Measurements from ENCODE around the gene SRPX. TPM values are rescaled to one million over a fixed set of nuclear protein-coding genes. Genes with fewer than 3 reads are reported as not detected.

SRPX gene
- total RNA-seq, 1 donor = 76.7 TPM

DNA sequence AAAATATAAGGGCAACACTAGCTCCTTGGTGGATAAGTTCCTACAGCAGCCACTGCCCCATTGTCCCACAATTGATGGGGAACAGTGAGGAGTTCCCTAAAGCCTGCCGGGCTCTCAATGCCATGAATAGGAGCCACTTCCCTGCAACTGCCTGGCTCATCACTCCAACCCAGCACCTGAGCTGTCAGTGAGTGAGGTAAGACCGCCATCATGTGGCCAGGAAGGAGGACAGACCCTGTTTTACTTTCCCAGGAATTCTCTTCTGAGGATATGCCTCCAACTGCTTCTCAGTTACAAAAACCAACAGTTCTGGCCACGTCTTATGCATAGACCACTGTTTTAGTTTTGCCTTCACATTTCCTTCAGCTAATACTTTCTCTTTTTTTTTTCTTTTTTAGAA lies 45.5 kb downstream of the SRPX start:
- Histone ChIP-seq H3K4me3 (ENCODE audit: insufficient read depth, low read length) (no peak overlapping the region), H3K79me2 (ENCODE audit: insufficient read depth, low read length) (no peaks in the 10 kb centered on the region), H3K27me3 (ENCODE audit: insufficient read depth, low read length) (peaks cover 3% of the 10 kb centered on the region), H3K27ac (ENCODE audit: low read depth, low read length) (no peak overlapping the region), H2AFZ (ENCODE audit: low read length) (no peak overlapping the region), H3K9me3 (ENCODE audit: low read depth, low read length) (no peaks in the 10 kb centered on the region), H3K36me3 (ENCODE audit: insufficient read depth, low read length) (no peaks in the 10 kb centered on the region), H4K20me1 (ENCODE audit: insufficient read depth, low read length) (no peaks in the 10 kb centered on the region), H3K4me2 (ENCODE audit: insufficient read depth, low read length) (no peak overlapping the region), H3K4me1 (ENCODE audit: insufficient read depth, low read length) (no peaks in the 10 kb centered on the region)
- peak; percentile 51 for TF ChIP-seq CTCF (IDR thresholded peaks at IDR 0.05; ENCODE audit: extremely low read depth, low read depth, low read length)
- DNase-seq (ENCODE audit: insufficient read length, low spot score, missing footprints) = no peak

GRCh38 chrX:38172596-38172995 lies 48.1 kb downstream of the SRPX start:
- H3K4me3 ChIP-seq (ENCODE audit: insufficient read depth, low read length) = no peak overlapping the region
- H3K27ac ChIP-seq (ENCODE audit: low read depth, low read length) = no peak overlapping the region
- H4K20me1 ChIP-seq (ENCODE audit: insufficient read depth, low read length) = no peaks in the 10 kb centered on the region
- no peak for DNase-seq (ENCODE audit: insufficient read length, low spot score, missing footprints)
- no peak overlapping the region for H3K4me2 ChIP-seq (ENCODE audit: insufficient read depth, low read length)
- H3K36me3 ChIP-seq (ENCODE audit: insufficient read depth, low read length) = no peaks in the 10 kb centered on the region
- no peak overlapping the region for H2AFZ ChIP-seq (ENCODE audit: low read length)
- H3K4me1 ChIP-seq (ENCODE audit: insufficient read depth, low read length) = no peaks in the 10 kb centered on the region
- H3K9me3 ChIP-seq (ENCODE audit: low read depth, low read length) = no peaks in the 10 kb centered on the region
- no peaks in the 10 kb centered on the region for H3K79me2 ChIP-seq (ENCODE audit: insufficient read depth, low read length)
- no peaks in the 10 kb centered on the region for H3K27me3 ChIP-seq (ENCODE audit: insufficient read depth, low read length)
- no peak for TF ChIP-seq CTCF (IDR thresholded peaks at IDR 0.05; ENCODE audit: extremely low read depth, low read depth, low read length)

- DNase-seq (ENCODE audit: insufficient read length, low spot score, missing footprints) = no peak
- H3K36me3 ChIP-seq (ENCODE audit: insufficient read depth, low read length) = no peaks in the 10 kb centered on the region
- no peaks in the 10 kb centered on the region for H3K9me3 ChIP-seq (ENCODE audit: low read depth, low read length)
- no peak overlapping the region for H3K4me3 ChIP-seq (ENCODE audit: insufficient read depth, low read length)
- H3K4me2 ChIP-seq (ENCODE audit: insufficient read depth, low read length) = no peak overlapping the region
- TF ChIP-seq CTCF (IDR thresholded peaks at IDR 0.05; ENCODE audit: extremely low read depth, low read depth, low read length) = no peak
- H3K27me3 ChIP-seq (ENCODE audit: insufficient read depth, low read length) = no peaks in the 10 kb centered on the region
- H3K79me2 ChIP-seq (ENCODE audit: insufficient read depth, low read length) = no peaks in the 10 kb centered on the region
- no peaks in the 10 kb centered on the region for H4K20me1 ChIP-seq (ENCODE audit: insufficient read depth, low read length)
- no peak overlapping the region for H3K27ac ChIP-seq (ENCODE audit: low read depth, low read length)
- H3K4me1 ChIP-seq (ENCODE audit: insufficient read depth, low read length) = no peaks in the 10 kb centered on the region
- H2AFZ ChIP-seq (ENCODE audit: low read length) = no peak overlapping the region
Measured at GRCh38 chrX:38170556-38170955, 50.1 kb downstream of the SRPX start.

DNA sequence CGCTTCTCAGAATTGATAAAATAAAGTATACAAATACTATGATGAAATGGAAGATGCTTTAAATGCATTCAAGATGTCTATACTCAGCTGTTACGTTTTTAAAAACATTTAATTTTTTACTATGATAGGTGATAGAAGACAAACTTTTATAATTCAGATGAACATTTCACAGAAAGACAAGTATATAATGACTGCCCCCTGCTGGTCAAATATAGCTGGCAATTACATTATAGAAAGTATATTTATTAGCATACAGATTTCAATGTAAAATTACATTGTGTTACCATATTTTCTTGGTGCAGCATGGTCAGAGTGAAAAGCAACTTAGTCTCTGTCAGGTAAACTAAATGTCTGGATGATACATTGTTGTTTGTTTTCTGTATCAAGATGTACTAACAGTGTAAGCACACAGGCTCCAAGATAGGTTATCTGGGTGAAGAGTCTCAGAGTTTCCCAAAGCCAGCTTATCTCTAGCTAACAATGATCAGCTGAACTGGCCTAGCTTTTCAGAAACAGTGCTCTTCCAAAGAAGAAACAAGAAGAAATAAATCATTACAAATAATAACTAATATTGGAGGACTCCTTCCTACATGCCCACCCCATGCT lies 54.1 kb downstream of the SRPX start:
- Histone ChIP-seq H4K20me1 (ENCODE audit: insufficient read depth, low read length) (no peaks in the 10 kb centered on the region), H3K36me3 (ENCODE audit: insufficient read depth, low read length) (no peaks in the 10 kb centered on the region), H3K4me1 (ENCODE audit: insufficient read depth, low read length) (no peaks in the 10 kb centered on the region), H3K27me3 (ENCODE audit: insufficient read depth, low read length) (no peaks in the 10 kb centered on the region), H2AFZ (ENCODE audit: low read length) (no peak overlapping the region), H3K4me3 (ENCODE audit: insufficient read depth, low read length) (no peak overlapping the region), H3K4me2 (ENCODE audit: insufficient read depth, low read length) (no peak overlapping the region), H3K9me3 (ENCODE audit: low read depth, low read length) (no peaks in the 10 kb centered on the region), H3K27ac (ENCODE audit: low read depth, low read length) (no peak overlapping the region), H3K79me2 (ENCODE audit: insufficient read depth, low read length) (no peaks in the 10 kb centered on the region)
- DNase-seq (ENCODE audit: insufficient read length, low spot score, missing footprints) = no peak
- TF ChIP-seq CTCF (IDR thresholded peaks at IDR 0.05; ENCODE audit: extremely low read depth, low read depth, low read length) = peak; percentile 66

Data from osteoblast (primary cell).